GM18951 (cell line): ENCODE data around the gene UAP1.

Experiments used
- POLR2A ChIP-seq: IDR thresholded peaks from 4 replicates; pipeline ENCODE4 v1.6.1; 2011; ENCODE audit warnings: mild to moderate bottlenecking; ENCODE audit not compliant: insufficient read length, insufficient read depth; ENCODE audit errors: extremely low read depth
- in situ Hi-C: fragments of 300-500 bp; cut with MboI; formaldehyde crosslinking; loops from one replicate; pipeline ENCODE4 v1.12.0; 2022; ENCODE audit warnings: low sequenced_read_pairs, mixed read lengths, inconsistent platforms; ENCODE audit not compliant: unreplicated experiment

UAP1 gene

GRCh38 chr1:162612606-162613400 lies 51.3 kb downstream of the UAP1 start:
- TF ChIP-seq POLR2A = no peak
- in situ Hi-C loops = no loop called here

GRCh38 chr1:162616848-162617247 lies 55.3 kb downstream of the UAP1 start:
- TF ChIP-seq POLR2A = no peak
- in situ Hi-C loops = no loop called here

- in situ Hi-C loops = no loop called here
- TF ChIP-seq POLR2A = no peak
Measured at GRCh38 chr1:162617513-162617912, 56.0 kb downstream of the UAP1 start.

GRCh38 chr1:162619076-162619475 lies 57.6 kb downstream of the UAP1 start:
- no peak for TF ChIP-seq POLR2A
- in situ Hi-C loops = no loop called here

- no peak for TF ChIP-seq POLR2A
- in situ Hi-C loops = no loop called here
Measured at GRCh38 chr1:162621256-162621655, 59.7 kb downstream of the UAP1 start.

GRCh38 chr1:162625679-162626078 lies 64.2 kb downstream of the UAP1 start:
- TF ChIP-seq POLR2A = no peak
- in situ Hi-C loops = no loop called here

- no peak for TF ChIP-seq POLR2A
- in situ Hi-C loops = no loop called here
Measured at GRCh38 chr1:162626094-162626493, 64.6 kb downstream of the UAP1 start.

GRCh38 chr1:162626761-162627160 lies 65.2 kb downstream of the UAP1 start:
- in situ Hi-C loops = no loop called here
- TF ChIP-seq POLR2A = no peak

- in situ Hi-C loops = no loop called here
- no peak for TF ChIP-seq POLR2A
Measured at GRCh38 chr1:162627662-162628296, 66.3 kb downstream of the UAP1 start.

- no peak for TF ChIP-seq POLR2A
- in situ Hi-C loops = no loop called here
Measured at GRCh38 chr1:162629077-162629627, 67.6 kb downstream of the UAP1 start.

- no peak for TF ChIP-seq POLR2A
- in situ Hi-C loops = no loop called here
Measured at GRCh38 chr1:162629651-162630050, 68.1 kb downstream of the UAP1 start.

- in situ Hi-C loops = no loop called here
- no peak for TF ChIP-seq POLR2A
Measured at GRCh38 chr1:162631546-162632191, 70.1 kb downstream of the UAP1 start.

GRCh38 chr1:162632217-162632666 lies 70.7 kb downstream of the UAP1 start, which contains the start of gene DDR2:
DDR2 (plus strand) TSS chr1:162632464; CDS start chr1:162719064, 86,600 bp downstream.
- in situ Hi-C loops = no loop called here

GRCh38 chr1:162632698-162633080 lies 71.2 kb downstream of the UAP1 start:
- in situ Hi-C loops = no loop called here
- no peak for TF ChIP-seq POLR2A

More at GRCh38 chr1:162632217-162632666, 70.7 kb downstream of the UAP1 start, which contains the start of gene DDR2:
- TF ChIP-seq POLR2A = no peak
